Tibial nerve (tissue), 4 donors: ENCODE measurements around the gene ADAM19.

Experiments used
- CTCF ChIP-seq, 5 experiments: fragments of 200-600 bp in 3 of 5; fragments of 450-650 bp in 2 of 5; sonication (generic) in 3 of 5; IDR thresholded peaks; one replicate each; pipeline ENCODE4 v1.5.1; 2016 to 2019; ENCODE audit warnings: antibody characterized with exemption in 5 of 5, mild to moderate bottlenecking in 3 of 5, moderate library complexity in 2 of 5
- EP300 ChIP-seq, 2 donors: sonication (generic); formaldehyde crosslinking; IDR thresholded peaks; one replicate each; pipeline ENCODE4 v1.6.1; 2017; ENCODE audit warnings: antibody characterized with exemption in 2 of 2, mild to moderate bottlenecking in 1 of 2

GRCh38 chr5:157464519-157465171, 110.9 kb downstream of the ADAM19 start:
- TF ChIP-seq CTCF (IDR thresholded peaks at IDR 0.05) (no peak), EP300 (IDR thresholded peaks at IDR 0.05) (peak in 1 of 2 donors; percentile 54)
